H7 (cell line): ENCODE data around the gene RBBP8NL. TPM values are rescaled to one million over a fixed set of nuclear protein-coding genes. Genes with fewer than 3 reads are reported as not detected.
A peak's percentile ranks its signal among the peaks of the same experiment; 100 is the strongest.

Experiments
- DNase-seq: peaks from one replicate; pipeline ENCODE4 v3.0.0; 2012
- H3K27me3 ChIP-seq: 2 replicates; pipeline ENCODE4 v1.6.0; 2011; ENCODE audit warnings: mild to moderate bottlenecking, low read length; ENCODE audit not compliant: control insufficient read depth, insufficient read depth
- H3K36me3 ChIP-seq: replicated peaks from 2 replicates; pipeline ENCODE4 v1.5.1; 2011; ENCODE audit warnings: low read length; ENCODE audit not compliant: control insufficient read depth, insufficient read depth
- H3K4me3 ChIP-seq: 2 replicates; pipeline ENCODE4 v1.5.1; 2011; ENCODE audit warnings: low read depth, mild to moderate bottlenecking, control low read depth, low read length, moderate library complexity; ENCODE audit not compliant: insufficient read depth
- total RNA-seq: library from RNA; depleted of rRNA; stranded (reverse); fragments of >200 nt; shearing (Covaris generic); gene quantifications from 2 replicates; pipeline ENCODE4 v1.2.3, GENCODE V29; 2014

The RBBP8NL gene
- total RNA-seq, 1 experiment from 2014 or later, result not detected

- no peak for DNase-seq
- Histone ChIP-seq H3K36me3 (no peaks in the 10 kb centered on the region), H3K27me3 (peaks cover 2% of the 10 kb centered on the region), H3K4me3 (no peak overlapping the region)
These were observed 14.9 kb downstream of the RBBP8NL start for GRCh38 chr20:62412194-62413024.

- H3K4me3 ChIP-seq, result no peak overlapping the region
- DNase-seq, result no peak
- H3K36me3 ChIP-seq, result no peaks in the 10 kb centered on the region
- peaks cover 2% of the 10 kb centered on the region for H3K27me3 ChIP-seq
These were observed 15.7 kb downstream of the RBBP8NL start for GRCh38 chr20:62411479-62412193.

- Histone ChIP-seq H3K4me3 (no peak overlapping the region), H3K36me3 (no peaks in the 10 kb centered on the region), H3K27me3 (peaks cover 2% of the 10 kb centered on the region)
- no peak for DNase-seq
These were observed 16.4 kb downstream of the RBBP8NL start for GRCh38 chr20:62410746-62411478.

GRCh38 chr20:62409931-62410745 lies 17.2 kb downstream of the RBBP8NL start:
- H3K27me3 ChIP-seq, result peaks cover 2% of the 10 kb centered on the region
- DNase-seq, result peak; percentile 97
- H3K4me3 ChIP-seq, result no peak overlapping the region
- H3K36me3 ChIP-seq, result no peaks in the 10 kb centered on the region

DNA sequence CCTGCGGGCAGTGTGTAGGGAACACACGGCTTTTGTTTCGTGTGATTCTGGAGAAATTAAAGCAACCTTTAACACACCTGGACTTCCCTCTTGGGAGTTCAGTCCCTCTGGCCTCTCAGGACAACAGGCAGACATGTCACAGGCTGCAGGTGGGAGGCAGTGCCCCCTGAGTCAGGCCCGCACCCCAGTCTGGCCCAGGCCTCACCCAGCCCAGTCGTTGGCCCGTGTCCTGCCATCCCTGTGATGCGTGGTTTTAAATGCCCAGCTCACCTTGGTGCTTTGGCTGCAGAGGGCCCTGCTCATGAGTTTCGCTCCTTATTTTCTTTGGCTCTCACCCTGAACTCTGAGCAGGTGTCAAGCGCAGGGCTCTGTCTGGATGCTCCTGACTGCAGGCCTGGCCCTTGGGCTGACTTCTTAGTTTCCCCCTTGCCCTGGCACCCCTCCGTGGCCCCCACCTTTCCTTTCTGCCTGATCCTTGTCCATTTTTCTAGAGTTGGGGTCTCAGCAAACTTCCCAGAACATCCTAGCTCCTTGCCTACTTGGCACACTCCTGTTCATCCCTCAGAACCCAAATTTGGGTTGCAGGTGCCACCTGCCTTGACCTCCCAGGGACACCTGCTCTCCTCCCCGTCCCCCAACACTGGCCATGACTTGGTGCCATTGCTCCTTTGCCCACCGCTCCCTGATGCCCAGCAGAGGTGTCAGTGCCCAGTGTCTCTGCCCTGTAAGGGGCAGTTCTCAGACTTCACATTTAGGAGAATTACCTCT lies 18.1 kb downstream of the RBBP8NL start:
- Histone ChIP-seq H3K36me3 (no peaks in the 10 kb centered on the region), H3K4me3 (no peak overlapping the region), H3K27me3 (peaks cover 2% of the 10 kb centered on the region)
- no peak for DNase-seq

GRCh38 chr20:62408640-62409039 lies 18.7 kb downstream of the RBBP8NL start:
- H3K36me3 ChIP-seq, result no peaks in the 10 kb centered on the region
- DNase-seq, result no peak
- H3K4me3 ChIP-seq, result no peak overlapping the region
- peaks cover 2% of the 10 kb centered on the region for H3K27me3 ChIP-seq

GRCh38 chr20:62408055-62408454 lies 19.3 kb downstream of the RBBP8NL start:
- Histone ChIP-seq H3K27me3 (peaks cover 2% of the 10 kb centered on the region), H3K36me3 (no peaks in the 10 kb centered on the region), H3K4me3 (no peak overlapping the region)
- DNase-seq, result no peak

DNA sequence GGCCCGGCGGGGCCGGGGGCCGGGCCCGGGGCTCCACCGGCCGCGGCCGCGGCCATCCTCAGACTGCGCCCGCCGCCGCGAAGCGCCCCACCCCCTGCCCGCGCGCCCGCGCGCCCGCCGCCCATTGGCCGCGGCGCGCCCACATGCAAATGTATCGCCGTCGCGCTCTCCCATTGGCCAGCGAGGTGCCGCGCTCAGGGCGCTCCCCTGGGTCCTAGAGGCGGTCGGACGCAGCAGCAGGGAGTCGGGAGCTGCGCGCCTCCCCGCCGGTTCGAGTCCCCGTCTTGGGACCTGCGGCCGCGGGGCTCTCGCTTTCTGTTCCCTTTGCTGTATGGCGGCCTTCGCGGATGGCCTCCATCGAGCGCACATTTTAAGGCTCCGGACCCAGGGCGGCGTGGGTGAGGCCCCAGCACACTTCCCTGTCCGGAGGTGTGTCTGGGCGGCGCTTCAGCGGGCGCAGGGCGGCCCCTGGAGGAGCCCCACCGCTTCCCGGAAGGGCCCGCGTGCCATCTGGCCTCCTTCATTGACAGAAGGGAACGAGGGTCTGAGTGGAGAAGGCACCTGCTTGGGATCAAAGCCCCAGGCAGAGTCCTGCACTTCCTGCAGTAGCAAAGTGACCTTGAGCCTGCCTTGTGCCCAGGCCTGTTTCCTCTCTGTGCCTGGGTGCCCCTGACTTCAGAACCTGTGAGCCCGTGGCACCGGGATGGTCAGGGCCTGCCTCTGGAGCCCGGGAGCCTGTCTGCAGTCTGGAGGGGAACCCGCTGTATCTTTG lies 19.9 kb downstream of the RBBP8NL start, which contains the start of gene CABLES2:
Gene CABLES2 (minus strand): TSS at position 65 of the 772 bp plus-strand sequence. CDS start 9 bp downstream, at position 56.
- Histone ChIP-seq H3K36me3 (no peaks in the 10 kb centered on the region), H3K4me3 (peak within 1 kb of the TSS; percentile 55), H3K27me3 (peaks cover 2% of the 10 kb centered on the region)
- peak; percentile 100 for DNase-seq

- H3K36me3 ChIP-seq, result no peaks in the 10 kb centered on the region
- DNase-seq, result no peak
- peak overlapping the region; percentile 45 for H3K4me3 ChIP-seq
- H3K27me3 ChIP-seq, result peaks cover 2% of the 10 kb centered on the region
These were observed 20.6 kb downstream of the RBBP8NL start for GRCh38 chr20:62406635-62407176.

- Histone ChIP-seq H3K36me3 (no peaks in the 10 kb centered on the region), H3K27me3 (peaks cover 2% of the 10 kb centered on the region), H3K4me3 (no peak overlapping the region; the same call in 1 of the 2 replicates)
- no peak for DNase-seq
These were observed 21.3 kb downstream of the RBBP8NL start for GRCh38 chr20:62405981-62406513.

GRCh38 chr20:62405108-62405980 lies 22.0 kb downstream of the RBBP8NL start:
- DNase-seq, result peak; percentile 94
- peaks cover 2% of the 10 kb centered on the region for H3K27me3 ChIP-seq
- H3K36me3 ChIP-seq, result no peaks in the 10 kb centered on the region
- no peak overlapping the region for H3K4me3 ChIP-seq

DNA sequence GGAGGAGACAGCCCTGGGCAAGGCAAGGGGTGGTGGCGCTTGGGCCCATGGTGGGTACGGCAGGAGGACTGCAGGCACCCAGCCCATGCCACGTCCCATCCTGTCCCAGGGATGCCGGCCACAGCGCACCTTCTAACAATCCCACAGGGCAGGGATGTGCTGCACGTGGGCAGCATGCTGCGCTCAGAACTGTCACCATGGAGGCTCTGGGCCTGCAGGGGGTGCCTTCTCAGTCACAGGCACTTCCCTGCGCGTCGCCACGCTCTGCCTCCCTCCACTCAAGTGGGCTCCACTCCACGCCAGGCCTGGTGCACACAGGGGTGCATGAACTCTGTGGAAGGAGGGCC lies 22.6 kb downstream of the RBBP8NL start:
- no peak for DNase-seq
- H3K27me3 ChIP-seq, result peaks cover 2% of the 10 kb centered on the region
- H3K4me3 ChIP-seq, result no peak overlapping the region
- no peaks in the 10 kb centered on the region for H3K36me3 ChIP-seq
